SU-DHL-6 (cell line): ENCODE measurements around the gene LRATD1.

Experiments
- H2AFZ ChIP-seq: fragments of 200-600 bp; sonication (generic); 2 replicates; pipeline ENCODE4 v1.6.1; 2014; ENCODE audit warnings: low read depth, mild to moderate bottlenecking, moderate library complexity, mixed read lengths, antibody characterized with exemption, low read length; ENCODE audit not compliant: severe bottlenecking
- H3F3A ChIP-seq: fragments of 200-600 bp; shearing (Covaris generic); 2 replicates; pipeline ENCODE4 v1.6.0; 2016; ENCODE audit warnings: antibody characterized with exemption, mild to moderate bottlenecking; ENCODE audit not compliant: insufficient read depth
- H3K27ac ChIP-seq: fragments of 200-600 bp; sonication (generic); 2 replicates; pipeline ENCODE4 v1.5.1; 2016; ENCODE audit warnings: low read depth, mild to moderate bottlenecking, low read length, moderate library complexity, mixed read lengths
- H3K27me3 ChIP-seq: fragments of 200-600 bp; sonication (generic), shearing (Covaris generic); 2 replicates; pipeline ENCODE4 v1.6.0; 2014; ENCODE audit warnings: mild to moderate bottlenecking, low read length
- H3K36me3 ChIP-seq: fragments of 200-600 bp; sonication (generic); 2 replicates; pipeline ENCODE4 v1.6.1; 2014; ENCODE audit warnings: mild to moderate bottlenecking, low read length, mixed read lengths
- H3K4me2 ChIP-seq: fragments of 300-600, 200-600 bp; shearing (Covaris generic), sonication (generic); 2 replicates; pipeline ENCODE4 v1.6.0; 2014; ENCODE audit warnings: low read length, low read depth, mild to moderate bottlenecking; ENCODE audit not compliant: poor library complexity, severe bottlenecking
- H3K4me3 ChIP-seq: fragments of 200-600 bp; sonication (generic); 2 replicates; pipeline ENCODE4 v1.5.1; 2014; ENCODE audit warnings: antibody characterized with exemption, low read length, mild to moderate bottlenecking, mixed read lengths; ENCODE audit not compliant: insufficient read depth, poor library complexity, severe bottlenecking
- H3K79me2 ChIP-seq: fragments of 200-600 bp; sonication (generic); 2 replicates; pipeline ENCODE4 v1.6.1; 2014; ENCODE audit warnings: mild to moderate bottlenecking, low read length, moderate library complexity; ENCODE audit not compliant: insufficient read depth
- H3K9ac ChIP-seq: fragments of 200-600 bp; sonication (generic); 2 replicates; pipeline ENCODE4 v1.7.0; 2014; ENCODE audit warnings: mild to moderate bottlenecking, low read length
- H3K9me2 ChIP-seq: fragments of 200-600 bp; sonication (generic); replicated peaks from 2 replicates; pipeline ENCODE4 v1.6.1; 2014; ENCODE audit warnings: low read length; ENCODE audit not compliant: insufficient read depth
- H3K9me3 ChIP-seq: fragments of 200-600 bp; sonication (generic); 2 replicates; pipeline ENCODE4 v1.6.1; 2014; ENCODE audit warnings: low read length, mixed read lengths; ENCODE audit not compliant: insufficient read depth
- H4K20me1 ChIP-seq: fragments of 200-600 bp; sonication (generic); 2 replicates; pipeline ENCODE4 v1.6.1; 2014; ENCODE audit warnings: low read depth, mild to moderate bottlenecking, antibody characterized with exemption, low read length, moderate library complexity, mixed read lengths
- EZH2phosphoT487 ChIP-seq: fragments of 200-600 bp; sonication (generic), shearing (Covaris generic); conservative IDR thresholded peaks from 2 replicates; pipeline ENCODE4 v1.6.1; 2018; ENCODE audit warnings: mild to moderate bottlenecking, antibody characterized with exemption, low read length, moderate library complexity, mixed read lengths
- TF ChIP-seq, protein P1 (sequence below): fragments of 200-600 bp; sonication (generic); IDR thresholded peaks from one replicate; pipeline ENCODE4 v1.5.1; 2017; ENCODE audit warnings: antibody characterized with exemption, mild to moderate bottlenecking, low read length, moderate library complexity; ENCODE audit not compliant: insufficient read depth, poor library complexity, severe bottlenecking

Gene LRATD1

DNA sequence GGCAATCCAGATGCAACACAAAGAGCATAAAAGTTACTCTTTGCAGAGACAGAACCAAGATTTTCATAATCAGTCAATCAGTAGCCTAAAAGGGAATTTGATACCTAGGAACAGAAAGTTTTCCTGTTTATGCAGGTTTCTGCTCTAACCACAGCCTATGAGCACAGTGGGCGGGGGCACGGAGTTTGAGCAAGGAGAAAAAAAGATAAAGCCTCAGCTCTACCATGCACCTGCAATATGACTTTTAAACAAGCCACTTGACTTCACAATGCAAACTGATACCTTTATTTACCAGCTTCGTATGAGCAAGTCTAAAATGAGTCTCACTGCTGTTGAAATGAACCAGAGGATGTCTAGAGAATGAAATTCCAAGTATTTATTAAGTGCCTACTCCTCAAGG lies 5.6 kb upstream of the LRATD1 start:
- H3K9me3 ChIP-seq, result no peaks in the 10 kb centered on the region
- no peak overlapping the region for H3K4me2 ChIP-seq
- TF ChIP-seq, protein P1, sequence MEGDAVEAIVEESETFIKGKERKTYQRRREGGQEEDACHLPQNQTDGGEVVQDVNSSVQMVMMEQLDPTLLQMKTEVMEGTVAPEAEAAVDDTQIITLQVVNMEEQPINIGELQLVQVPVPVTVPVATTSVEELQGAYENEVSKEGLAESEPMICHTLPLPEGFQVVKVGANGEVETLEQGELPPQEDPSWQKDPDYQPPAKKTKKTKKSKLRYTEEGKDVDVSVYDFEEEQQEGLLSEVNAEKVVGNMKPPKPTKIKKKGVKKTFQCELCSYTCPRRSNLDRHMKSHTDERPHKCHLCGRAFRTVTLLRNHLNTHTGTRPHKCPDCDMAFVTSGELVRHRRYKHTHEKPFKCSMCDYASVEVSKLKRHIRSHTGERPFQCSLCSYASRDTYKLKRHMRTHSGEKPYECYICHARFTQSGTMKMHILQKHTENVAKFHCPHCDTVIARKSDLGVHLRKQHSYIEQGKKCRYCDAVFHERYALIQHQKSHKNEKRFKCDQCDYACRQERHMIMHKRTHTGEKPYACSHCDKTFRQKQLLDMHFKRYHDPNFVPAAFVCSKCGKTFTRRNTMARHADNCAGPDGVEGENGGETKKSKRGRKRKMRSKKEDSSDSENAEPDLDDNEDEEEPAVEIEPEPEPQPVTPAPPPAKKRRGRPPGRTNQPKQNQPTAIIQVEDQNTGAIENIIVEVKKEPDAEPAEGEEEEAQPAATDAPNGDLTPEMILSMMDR, result no peak
- no peak for TF ChIP-seq EZH2phosphoT487
- no peak overlapping the region for H3K4me3 ChIP-seq
- no peaks in the 10 kb centered on the region for H3K36me3 ChIP-seq
- no peaks in the 10 kb centered on the region for H3K27me3 ChIP-seq
- H4K20me1 ChIP-seq, result no peaks in the 10 kb centered on the region
- no peaks in the 10 kb centered on the region for H3F3A ChIP-seq
- H2AFZ ChIP-seq, result no peak overlapping the region
- H3K27ac ChIP-seq, result no peak overlapping the region
- H3K79me2 ChIP-seq, result no peaks in the 10 kb centered on the region
- H3K9me2 ChIP-seq, result no peaks in the 10 kb centered on the region
- no peak overlapping the region for H3K9ac ChIP-seq

DNA sequence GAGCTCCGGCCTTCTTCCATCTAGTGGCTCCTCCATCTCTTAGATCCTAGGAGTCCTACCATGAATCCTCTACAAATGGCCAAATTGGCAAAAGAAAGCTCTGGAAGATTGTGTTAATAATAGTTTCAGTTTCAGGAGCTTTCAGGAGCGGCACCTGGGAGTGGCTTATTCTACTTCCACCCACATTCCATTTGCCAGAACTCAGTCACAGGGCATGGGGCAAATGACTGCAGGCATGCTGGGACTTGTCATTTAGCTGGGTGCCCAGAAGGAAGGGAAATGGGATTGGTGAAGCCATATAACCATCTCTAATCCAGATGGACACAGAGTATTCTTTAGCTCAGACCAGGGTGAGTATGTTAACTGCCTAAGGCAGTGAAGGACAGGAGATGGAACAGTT lies 3.6 kb upstream of the LRATD1 start:
- Histone ChIP-seq H3K36me3 (no peaks in the 10 kb centered on the region), H3K27me3 (no peaks in the 10 kb centered on the region), H3K27ac (no peak overlapping the region), H3F3A (no peaks in the 10 kb centered on the region), H3K4me3 (no peak overlapping the region), H3K9me3 (no peaks in the 10 kb centered on the region), H3K4me2 (no peak overlapping the region), H3K9ac (no peak overlapping the region), H2AFZ (no peak overlapping the region), H4K20me1 (no peaks in the 10 kb centered on the region), H3K79me2 (no peaks in the 10 kb centered on the region), H3K9me2 (no peaks in the 10 kb centered on the region)
- TF ChIP-seq, protein P1, result no peak
- TF ChIP-seq EZH2phosphoT487, result no peak

DNA sequence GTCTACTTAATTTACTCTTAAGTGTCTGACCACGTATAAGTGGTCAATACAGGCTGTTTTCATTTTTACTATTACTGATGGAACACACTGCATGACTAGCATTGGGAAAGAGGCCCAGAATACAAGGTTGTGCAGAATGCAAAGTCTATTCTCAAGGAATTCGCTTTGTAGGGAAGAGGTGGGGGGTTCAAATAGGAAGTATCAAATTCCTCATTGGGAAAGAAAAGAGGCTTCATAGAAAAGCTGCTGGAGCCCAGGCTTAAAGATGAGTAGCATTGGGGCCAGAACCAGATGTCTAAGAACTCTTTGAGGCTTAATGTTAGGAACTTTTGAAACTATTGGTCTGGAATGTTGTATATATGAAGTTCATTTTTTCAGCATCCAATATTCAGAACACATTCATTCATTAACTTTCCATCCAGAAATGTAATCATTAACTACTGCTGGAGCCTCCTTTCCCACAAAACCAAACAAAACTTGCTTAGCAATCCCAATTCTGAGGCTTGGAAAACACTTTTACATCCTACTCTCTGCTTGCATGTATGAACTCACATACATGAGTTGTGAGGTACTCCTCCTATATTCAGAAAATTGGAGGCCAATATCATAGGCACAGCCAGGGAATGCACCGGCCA lies 994 bp upstream of the LRATD1 start:
- TF ChIP-seq, protein P1, result no peak
- TF ChIP-seq EZH2phosphoT487, result no peak
- no peak overlapping the region for H3K9ac ChIP-seq
- no peak overlapping the region for H3K4me2 ChIP-seq
- no peaks in the 10 kb centered on the region for H3K79me2 ChIP-seq
- no peaks in the 10 kb centered on the region for H3K36me3 ChIP-seq
- no peak overlapping the region for H3K4me3 ChIP-seq
- H3K9me3 ChIP-seq, result no peaks in the 10 kb centered on the region
- no peaks in the 10 kb centered on the region for H4K20me1 ChIP-seq
- no peaks in the 10 kb centered on the region for H3K27me3 ChIP-seq
- H3F3A ChIP-seq, result no peaks in the 10 kb centered on the region
- no peak overlapping the region for H3K27ac ChIP-seq
- no peak overlapping the region for H2AFZ ChIP-seq
- no peaks in the 10 kb centered on the region for H3K9me2 ChIP-seq

DNA sequence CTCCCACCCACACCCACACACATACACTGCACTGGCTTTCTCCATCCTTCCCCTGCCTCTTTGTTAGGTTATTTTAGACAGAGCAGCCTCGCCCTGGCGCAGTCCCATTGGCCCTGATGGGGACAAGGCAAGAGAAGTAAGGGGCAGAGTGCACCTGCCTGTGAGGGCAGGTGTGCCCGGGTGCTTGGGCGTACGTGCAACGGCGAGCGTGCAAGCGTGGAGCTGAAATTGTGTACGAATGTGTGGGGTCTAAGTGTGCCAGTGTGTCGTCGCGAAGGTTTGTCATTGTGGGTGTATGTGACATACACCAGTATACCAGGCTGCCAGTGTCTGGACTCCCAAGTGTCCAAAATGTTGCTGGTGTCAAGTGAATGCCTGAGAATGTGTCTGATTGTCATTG lies 544 bp downstream of the LRATD1 start:
- no peaks in the 10 kb centered on the region for H3F3A ChIP-seq
- no peaks in the 10 kb centered on the region for H4K20me1 ChIP-seq
- no peaks in the 10 kb centered on the region for H3K79me2 ChIP-seq
- H3K27ac ChIP-seq, result no peak overlapping the region
- no peaks in the 10 kb centered on the region for H3K9me2 ChIP-seq
- no peaks in the 10 kb centered on the region for H3K9me3 ChIP-seq
- H3K9ac ChIP-seq, result no peak overlapping the region
- no peak overlapping the region for H3K4me3 ChIP-seq
- H3K27me3 ChIP-seq, result no peaks in the 10 kb centered on the region
- no peak overlapping the region for H3K4me2 ChIP-seq
- TF ChIP-seq, protein P1, result no peak
- TF ChIP-seq EZH2phosphoT487, result no peak
- H2AFZ ChIP-seq, result no peak overlapping the region
- H3K36me3 ChIP-seq, result no peaks in the 10 kb centered on the region
